ENCODE results near the gene PRSS50.

Gene PRSS50

DNA sequence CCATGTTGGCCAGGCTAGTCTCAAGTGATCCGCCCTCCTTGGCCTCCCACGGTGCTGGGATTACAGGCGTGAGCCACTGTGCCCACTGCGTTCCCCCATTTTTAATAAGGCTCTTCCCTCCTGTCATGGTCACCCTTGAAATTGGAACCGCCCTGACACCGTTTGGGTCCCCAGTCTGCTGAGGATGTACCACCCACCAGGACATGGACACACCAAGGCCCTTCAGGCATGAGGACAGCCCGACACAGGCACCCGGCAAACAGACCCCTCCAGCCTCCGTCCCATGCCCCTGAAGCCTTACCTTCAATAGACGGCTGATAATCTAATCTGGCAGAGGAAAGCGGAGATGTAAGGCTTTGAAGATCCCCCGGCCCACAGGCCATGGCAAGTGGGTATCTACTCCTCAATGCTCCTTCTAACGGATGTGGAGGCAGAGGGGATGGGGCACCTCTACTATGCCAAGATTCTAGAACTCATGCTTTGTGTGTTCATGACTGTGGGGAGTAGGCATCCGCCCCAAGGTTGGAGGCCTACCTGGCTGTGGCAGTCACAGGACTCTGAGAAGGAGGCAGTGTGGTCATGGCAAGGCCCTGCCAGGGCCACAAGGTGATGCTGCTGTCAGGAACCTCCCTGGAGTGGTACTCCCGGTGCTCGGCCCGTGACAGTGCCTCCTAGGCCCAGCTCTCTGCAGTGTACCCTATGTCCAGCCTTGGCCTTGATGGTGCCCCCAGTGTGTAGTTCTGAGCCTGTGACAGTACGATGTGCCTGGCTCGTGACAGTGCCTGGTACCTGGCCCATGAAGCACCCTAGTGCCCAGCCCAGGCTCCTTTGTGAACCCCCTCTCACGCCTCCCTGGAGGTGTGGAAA lies 18.6 kb upstream of the PRSS50 start:
- TF ChIP-seq, protein P1, sequence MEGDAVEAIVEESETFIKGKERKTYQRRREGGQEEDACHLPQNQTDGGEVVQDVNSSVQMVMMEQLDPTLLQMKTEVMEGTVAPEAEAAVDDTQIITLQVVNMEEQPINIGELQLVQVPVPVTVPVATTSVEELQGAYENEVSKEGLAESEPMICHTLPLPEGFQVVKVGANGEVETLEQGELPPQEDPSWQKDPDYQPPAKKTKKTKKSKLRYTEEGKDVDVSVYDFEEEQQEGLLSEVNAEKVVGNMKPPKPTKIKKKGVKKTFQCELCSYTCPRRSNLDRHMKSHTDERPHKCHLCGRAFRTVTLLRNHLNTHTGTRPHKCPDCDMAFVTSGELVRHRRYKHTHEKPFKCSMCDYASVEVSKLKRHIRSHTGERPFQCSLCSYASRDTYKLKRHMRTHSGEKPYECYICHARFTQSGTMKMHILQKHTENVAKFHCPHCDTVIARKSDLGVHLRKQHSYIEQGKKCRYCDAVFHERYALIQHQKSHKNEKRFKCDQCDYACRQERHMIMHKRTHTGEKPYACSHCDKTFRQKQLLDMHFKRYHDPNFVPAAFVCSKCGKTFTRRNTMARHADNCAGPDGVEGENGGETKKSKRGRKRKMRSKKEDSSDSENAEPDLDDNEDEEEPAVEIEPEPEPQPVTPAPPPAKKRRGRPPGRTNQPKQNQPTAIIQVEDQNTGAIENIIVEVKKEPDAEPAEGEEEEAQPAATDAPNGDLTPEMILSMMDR (IDR thresholded peaks at IDR 0.05; ENCODE audit: low read depth, low read length, missing control alignments): no peak
- no peak overlapping the region for H3K4me3 ChIP-seq (replicated peaks; ENCODE audit: low read depth, low read length)
- DNase-seq (ENCODE audit: extremely low read depth, low read depth): no peak

DNA sequence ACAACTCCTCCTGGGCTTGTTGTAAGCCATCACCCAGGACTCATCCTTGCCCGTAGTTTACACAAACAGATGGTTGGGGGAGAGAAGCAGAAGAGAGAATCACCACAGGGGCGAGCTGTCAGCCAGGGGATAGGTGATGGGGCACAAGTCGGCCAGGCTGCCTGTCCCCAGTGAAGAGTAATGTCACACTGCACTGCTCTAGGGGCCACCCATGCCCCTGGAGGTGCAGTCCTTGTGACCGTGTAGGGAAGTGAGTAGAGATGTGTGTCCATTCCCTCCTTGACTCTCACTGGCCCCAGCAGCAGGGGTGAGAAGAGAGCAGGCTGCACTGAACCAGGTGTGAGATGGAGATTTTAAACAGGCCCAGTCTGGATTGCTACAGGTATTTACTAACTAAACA lies 17.1 kb upstream of the PRSS50 start:
- no peak overlapping the region for H3K4me3 ChIP-seq (replicated peaks; ENCODE audit: low read depth, low read length)
- no peak for DNase-seq (ENCODE audit: extremely low read depth, low read depth)
- TF ChIP-seq, protein P1 (IDR thresholded peaks at IDR 0.05; ENCODE audit: low read depth, low read length, missing control alignments): no peak

GRCh38 chr3:46733026-46733800 lies 15.5 kb upstream of the PRSS50 start:
- DNase-seq (ENCODE audit: extremely low read depth, low read depth): no peak
- TF ChIP-seq, protein P1 (IDR thresholded peaks at IDR 0.05; ENCODE audit: low read depth, low read length, missing control alignments): no peak
- H3K4me3 ChIP-seq (replicated peaks; ENCODE audit: low read depth, low read length): no peak overlapping the region

DNA sequence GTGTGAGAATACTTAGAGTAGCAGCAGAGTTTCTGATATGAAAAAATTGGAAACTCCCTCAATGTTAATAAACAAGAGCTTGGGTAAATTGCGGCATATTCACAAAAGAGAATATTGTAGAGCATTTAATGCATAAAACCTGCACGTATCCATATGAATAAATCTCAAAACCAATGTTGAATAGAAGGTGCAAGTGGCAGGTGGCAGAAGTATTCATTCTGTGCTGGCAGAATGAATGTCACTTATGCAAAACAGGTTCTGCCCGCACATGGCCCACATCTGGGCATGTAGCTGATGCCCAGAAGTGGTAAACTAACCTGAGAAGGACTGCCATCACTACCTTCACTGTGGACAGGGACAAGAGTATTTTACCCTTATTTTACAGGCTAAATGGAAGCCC lies 14.1 kb upstream of the PRSS50 start:
- H3K4me3 ChIP-seq (replicated peaks; ENCODE audit: low read depth, low read length): no peak overlapping the region
- TF ChIP-seq, protein P1 (IDR thresholded peaks at IDR 0.05; ENCODE audit: low read depth, low read length, missing control alignments): no peak
- DNase-seq (ENCODE audit: extremely low read depth, low read depth): no peak

DNA sequence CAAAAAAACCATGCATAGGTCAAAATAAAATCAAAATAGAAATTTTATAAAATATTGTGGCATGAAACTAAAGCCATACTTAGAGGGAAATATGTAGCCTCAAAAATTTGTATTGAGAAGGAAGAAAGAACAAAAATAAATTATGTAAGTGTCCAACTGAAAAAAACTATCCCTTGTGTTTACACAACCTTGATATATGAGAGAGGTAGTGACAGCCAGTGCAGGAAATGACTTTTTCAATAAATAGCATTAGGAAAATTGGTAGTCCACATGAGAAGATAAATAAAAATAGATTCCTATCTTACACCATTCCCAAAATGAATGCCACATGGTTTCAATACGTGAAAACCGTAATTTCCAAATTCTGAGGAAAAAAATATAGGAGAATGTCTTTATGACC lies 13.2 kb upstream of the PRSS50 start:
- no peak overlapping the region for H3K4me3 ChIP-seq (replicated peaks; ENCODE audit: low read depth, low read length)
- no peak for DNase-seq (ENCODE audit: extremely low read depth, low read depth)
- TF ChIP-seq, protein P1 (IDR thresholded peaks at IDR 0.05; ENCODE audit: low read depth, low read length, missing control alignments): no peak

DNA sequence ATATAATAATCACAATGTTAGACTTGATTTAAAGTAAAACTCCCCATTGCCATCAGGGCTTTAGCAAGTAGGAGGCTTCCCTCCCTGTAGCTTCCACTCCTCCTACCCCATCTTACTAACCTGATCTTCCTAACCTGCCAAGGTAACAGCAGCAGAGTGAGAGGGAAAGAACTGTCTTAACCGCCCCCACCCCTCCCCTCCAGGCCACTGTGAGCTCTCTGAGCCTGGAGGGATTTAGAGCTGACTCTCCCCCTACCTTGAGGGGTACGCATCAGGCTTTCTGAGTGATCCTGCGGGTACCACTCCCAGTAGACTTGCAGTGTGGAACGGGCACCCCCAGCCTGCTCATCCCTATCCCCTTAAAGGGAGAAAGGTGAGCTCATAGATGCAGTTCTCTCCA lies 11.4 kb upstream of the PRSS50 start:
- no peak overlapping the region for H3K4me3 ChIP-seq (replicated peaks; ENCODE audit: low read depth, low read length)
- TF ChIP-seq, protein P1 (IDR thresholded peaks at IDR 0.05; ENCODE audit: low read depth, low read length, missing control alignments): no peak
- no peak for DNase-seq (ENCODE audit: extremely low read depth, low read depth)

All from HFF-Myc (cell line).